Keratinocyte (primary cell): ENCODE data around the gene HINT2. TPM values are rescaled to one million over a fixed set of nuclear protein-coding genes. Genes with fewer than 3 reads are reported as not detected.

Experiments
- DNase-seq: peaks from one replicate; pipeline ENCODE4 v3.0.0-alpha.2; 2011; ENCODE audit warnings: low read depth, missing footprints, low spot score
- FAIRE-seq: peaks from 2 replicates; lab custom pipeline; 2011; peaks lifted over from hg19 to GRCh38; lab: Jason Lieb, UNC
- H2AFZ ChIP-seq: 2 replicates; pipeline ENCODE4 v1.6.0; 2012; ENCODE audit warnings: low read length, control low read depth, inconsistent platforms; ENCODE audit not compliant: control insufficient read depth
- H3K27ac ChIP-seq: 2 replicates; pipeline ENCODE4 v1.5.1; 2011; ENCODE audit warnings: low read length; ENCODE audit not compliant: control insufficient read depth, insufficient read depth
- H3K27me3 ChIP-seq: 3 replicates; pipeline ENCODE4 v1.6.0; 2011; ENCODE audit warnings: low read length; ENCODE audit not compliant: control insufficient read depth, insufficient read depth; ENCODE audit errors: extremely low read depth
- H3K36me3 ChIP-seq, 2 experiments: 2 replicates in 1 of 2; 3 replicates in 1 of 2; pipeline ENCODE4 v1.5.1; 2011; ENCODE audit warnings: low read length in 2 of 2, mild to moderate bottlenecking in 1 of 2; ENCODE audit not compliant: control insufficient read depth in 2 of 2, insufficient read depth in 2 of 2; ENCODE audit errors: extremely low read depth in 1 of 2
- H3K4me1 ChIP-seq: 3 replicates; pipeline ENCODE4 v1.5.1; 2011; ENCODE audit warnings: low read length; ENCODE audit not compliant: control insufficient read depth, insufficient read depth; ENCODE audit errors: extremely low read depth
- H3K4me2 ChIP-seq: 3 replicates; pipeline ENCODE4 v1.6.0; 2011; ENCODE audit warnings: low read depth, low read length; ENCODE audit not compliant: control insufficient read depth, insufficient read depth; ENCODE audit errors: extremely low read depth
- H3K4me3 ChIP-seq, 3 experiments: fragments of 200-600 bp in 1 of 3; sonication (generic) in 1 of 3; 2 replicates in 2 of 3; 3 replicates in 1 of 3; pipeline ENCODE4 v1.5.1; 2011 to 2016; ENCODE audit warnings: low read length in 3 of 3, mild to moderate bottlenecking in 3 of 3, control low read depth in 2 of 3, inconsistent platforms in 1 of 3, low read depth in 1 of 3, mixed read lengths in 1 of 3, mixed run types in 1 of 3, moderate library complexity in 1 of 3; ENCODE audit not compliant: control insufficient read depth in 2 of 3, insufficient read depth in 2 of 3; ENCODE audit errors: extremely low read depth in 1 of 3
- H3K79me2 ChIP-seq: 2 replicates; pipeline ENCODE4 v1.6.0; 2012; ENCODE audit warnings: low read length; ENCODE audit not compliant: control insufficient read depth, insufficient read depth
- H3K9ac ChIP-seq: 3 replicates; pipeline ENCODE4 v1.6.0; 2011; ENCODE audit warnings: low read length; ENCODE audit not compliant: control insufficient read depth, insufficient read depth; ENCODE audit errors: extremely low read depth
- H3K9me1 ChIP-seq: 3 replicates; pipeline ENCODE4 v1.6.0; 2011; ENCODE audit warnings: low read length; ENCODE audit not compliant: control insufficient read depth, insufficient read depth; ENCODE audit errors: extremely low read depth
- H3K9me3 ChIP-seq: 2 replicates; pipeline ENCODE4 v1.5.1; 2012; ENCODE audit warnings: low read depth, low read length; ENCODE audit not compliant: control insufficient read depth
- H4K20me1 ChIP-seq: 3 replicates; pipeline ENCODE4 v1.6.0; 2011; ENCODE audit warnings: low read length; ENCODE audit not compliant: control insufficient read depth, insufficient read depth; ENCODE audit errors: extremely low read depth
- CTCF ChIP-seq, 3 experiments: IDR thresholded peaks in 1 of 3; conservative IDR thresholded peaks in 1 of 3; optimal IDR thresholded peaks in 1 of 3; 2 replicates in 2 of 3; 3 replicates in 1 of 3; pipeline versions ENCODE3 to v1.5.1; 2011; ENCODE audit warnings: low read length in 3 of 3, mild to moderate bottlenecking in 3 of 3, moderate library complexity in 2 of 3, control low read depth in 1 of 3, inconsistent platforms in 1 of 3; ENCODE audit not compliant: insufficient read depth in 2 of 3; ENCODE audit errors: extremely low read depth in 1 of 3
- EZH2 ChIP-seq: IDR thresholded peaks from one replicate; pipeline ENCODE4 v1.6.1; 2012; ENCODE audit warnings: inconsistent platforms, mild to moderate bottlenecking, low read length, moderate library complexity
- dilution Hi-C: fragments of 300-500 bp; cut with MboI; formaldehyde crosslinking; loops from one replicate; pipeline ENCODE4 v1.7.0; 2020; ENCODE audit warnings: low sequenced_read_pairs; ENCODE audit not compliant: extremely low pct_ligation_motif_present
- polyA plus RNA-seq, 5 experiments: library from polyadenylated mRNA; depleted of rRNA in 3 of 5; stranded (reverse) in 3 of 5; stranded (forward) in 1 of 5; unstranded in 1 of 5; fragments of >200 nt; gene quantifications; 1 replicate in 1 of 5; 2 replicates in 3 of 5; 3 replicates in 1 of 5; pipeline versions ENCODE4 v1.2.1 to v1.2.3, GENCODE V29; 2011 to 2012; ENCODE audit warnings: missing spikeins in 2 of 5, low read depth in 1 of 5, low replicate concordance in 1 of 5

HINT2 gene
- polyA plus RNA-seq, 1 donor (not counting 4 experiments of a cell fraction or from before 2014, with no cell fraction given), result 16.6 TPM

GRCh38 chr9:35778496-35778895 lies 36.3 kb downstream of the HINT2 start:
- Histone ChIP-seq H3K4me1 (no peaks in the 10 kb centered on the region), H3K9ac (no peak overlapping the region), H2AFZ (no peak overlapping the region), H3K9me1 (no peaks in the 10 kb centered on the region), H3K36me3 (no peaks in the 10 kb centered on the region), H3K79me2 (no peaks in the 10 kb centered on the region), H3K27me3 (no peaks in the 10 kb centered on the region), H3K9me3 (no peaks in the 10 kb centered on the region), H4K20me1 (no peaks in the 10 kb centered on the region), H3K4me2 (no peak overlapping the region), H3K4me3 (no peak overlapping the region), H3K27ac (no peak overlapping the region)
- FAIRE-seq (no peak), DNase-seq (no peak)
- dilution Hi-C loops, result no loop called here
- TF ChIP-seq CTCF (optimal IDR thresholded peaks at IDR 0.05 in 1 of 3, IDR thresholded peaks at IDR 0.05 in 1 of 3, conservative IDR thresholded peaks at IDR 0.05 in 1 of 3; ENCODE audit: extremely low read depth in 1 of 3, insufficient read depth in 2 of 3, low read length in 3 of 3) (no peak), EZH2 (no peak)

DNA sequence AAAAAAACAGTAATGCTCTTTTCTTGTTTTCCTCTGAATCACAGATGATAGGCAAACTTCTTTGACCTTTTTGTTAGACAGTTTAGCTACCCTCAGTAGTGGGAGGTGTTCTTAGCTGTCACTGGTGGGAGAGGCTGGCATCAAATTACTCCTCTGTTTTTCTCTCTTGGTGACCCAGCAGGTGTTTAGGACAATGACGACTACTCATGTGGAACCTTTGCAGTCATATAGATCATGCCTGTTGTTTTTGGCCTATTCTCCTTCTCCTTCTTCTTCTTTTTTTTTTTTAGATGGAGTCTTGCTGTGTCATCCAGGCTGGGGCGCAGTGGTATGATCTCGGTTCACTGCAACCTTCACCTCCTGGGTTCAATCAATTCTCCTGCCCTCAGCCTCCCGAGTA lies 38.8 kb downstream of the HINT2 start:
- no peaks in the 10 kb centered on the region for H3K27me3 ChIP-seq
- dilution Hi-C loops, result no loop called here
- no peak for TF ChIP-seq CTCF (optimal IDR thresholded peaks at IDR 0.05 in 1 of 3, IDR thresholded peaks at IDR 0.05 in 1 of 3, conservative IDR thresholded peaks at IDR 0.05 in 1 of 3; ENCODE audit: extremely low read depth in 1 of 3, insufficient read depth in 2 of 3, low read length in 3 of 3)
- TF ChIP-seq EZH2, result no peak
- H3K9ac ChIP-seq, result no peak overlapping the region
- peaks cover 11% of the 10 kb centered on the region for H3K4me1 ChIP-seq
- DNase-seq, result no peak
- H2AFZ ChIP-seq, result no peak overlapping the region
- no peaks in the 10 kb centered on the region for H3K36me3 ChIP-seq
- no peak for FAIRE-seq
- H3K4me3 ChIP-seq, result no peak overlapping the region
- no peaks in the 10 kb centered on the region for H4K20me1 ChIP-seq
- H3K9me1 ChIP-seq, result no peaks in the 10 kb centered on the region
- no peaks in the 10 kb centered on the region for H3K79me2 ChIP-seq
- no peak overlapping the region for H3K27ac ChIP-seq
- no peak overlapping the region for H3K4me2 ChIP-seq
- H3K9me3 ChIP-seq, result no peaks in the 10 kb centered on the region
